H9 (cell line): Measurements from ENCODE around the gene EPHB6. TPM values are rescaled to one million over a fixed set of nuclear protein-coding genes. Genes with fewer than 3 reads are reported as not detected.

ENCODE experiments used
- DNase-seq: peaks from one replicate; pipeline ENCODE4 v3.0.0-alpha.2; 2017
- H2AFZ ChIP-seq: one replicate; pipeline ENCODE4 v1.6.1; 2013; ENCODE audit warnings: mild to moderate bottlenecking, low read length, control low read depth, moderate library complexity
- H2AK5ac ChIP-seq: 2 replicates; pipeline ENCODE4 v1.6.1; 2013; ENCODE audit warnings: low read length, control low read depth, mixed read lengths; ENCODE audit not compliant: insufficient read length
- H2BK120ac ChIP-seq: one replicate; pipeline ENCODE4 v1.6.1; 2013; ENCODE audit warnings: low read depth, mild to moderate bottlenecking, low read length, control low read depth, inconsistent platforms; ENCODE audit not compliant: poor library complexity, severe bottlenecking
- H2BK12ac ChIP-seq: 2 replicates; pipeline ENCODE4 v1.6.1; 2013; ENCODE audit warnings: low read length, control low read depth, mixed read lengths, low read depth; ENCODE audit not compliant: insufficient read length
- H2BK15ac ChIP-seq: 2 replicates; pipeline ENCODE4 v1.6.1; 2013; ENCODE audit warnings: low read depth, low read length, control low read depth
- H2BK20ac ChIP-seq: one replicate; pipeline ENCODE4 v1.6.1; 2013; ENCODE audit warnings: low read depth, mild to moderate bottlenecking, low read length, control low read depth, inconsistent platforms; ENCODE audit not compliant: poor library complexity, severe bottlenecking
- H2BK5ac ChIP-seq: 2 replicates; pipeline ENCODE4 v1.6.1; 2013; ENCODE audit warnings: low read length, control low read depth, mixed read lengths; ENCODE audit not compliant: insufficient read length
- H3K14ac ChIP-seq: 2 replicates; pipeline ENCODE4 v1.6.1; 2013; ENCODE audit warnings: low read length, control low read depth; ENCODE audit not compliant: insufficient read depth
- H3K18ac ChIP-seq: 2 replicates; pipeline ENCODE4 v1.6.1; 2013; ENCODE audit warnings: low read depth, mild to moderate bottlenecking, mixed read lengths, low read length, control low read depth; ENCODE audit not compliant: insufficient read length
- H3K23ac ChIP-seq: 2 replicates; pipeline ENCODE4 v1.6.1; 2013; ENCODE audit warnings: low read length, control low read depth, mixed read lengths, low read depth; ENCODE audit not compliant: insufficient read length
- H3K23me2 ChIP-seq: 2 replicates; pipeline ENCODE4 v1.6.1; 2013; ENCODE audit warnings: low read depth, mild to moderate bottlenecking, mixed read lengths, low read length, control low read depth; ENCODE audit not compliant: insufficient read length, poor library complexity, severe bottlenecking
- H3K27ac ChIP-seq: 2 replicates; pipeline ENCODE4 v1.5.1; 2013; ENCODE audit warnings: low read length, control low read depth, mixed read lengths, low read depth; ENCODE audit not compliant: insufficient read length
- H3K27me3 ChIP-seq: 2 replicates; pipeline ENCODE4 v1.6.1; 2013; ENCODE audit warnings: low read length, control low read depth, inconsistent platforms; ENCODE audit not compliant: insufficient read depth
- H3K4ac ChIP-seq: 2 replicates; pipeline ENCODE4 v1.6.1; 2013; ENCODE audit warnings: low read depth, mild to moderate bottlenecking, control low read depth, inconsistent platforms, low read length, moderate library complexity
- H3K4me1 ChIP-seq: 2 replicates; pipeline ENCODE4 v1.6.1; 2013; ENCODE audit warnings: low read length, control low read depth, inconsistent platforms; ENCODE audit not compliant: insufficient read depth
- H3K4me2 ChIP-seq: 2 replicates; pipeline ENCODE4 v1.6.1; 2013; ENCODE audit warnings: low read length, control low read depth, mixed read lengths; ENCODE audit not compliant: insufficient read length, insufficient read depth
- H3K56ac ChIP-seq: 2 replicates; pipeline ENCODE4 v1.6.1; 2013; ENCODE audit warnings: low read depth, mild to moderate bottlenecking, mixed read lengths, low read length, control low read depth; ENCODE audit not compliant: insufficient read length
- H3K79me1 ChIP-seq: 2 replicates; pipeline ENCODE4 v1.6.1; 2013; ENCODE audit warnings: low read depth, mild to moderate bottlenecking, moderate library complexity, low read length, control low read depth, inconsistent platforms; ENCODE audit not compliant: insufficient read depth, poor library complexity, severe bottlenecking
- H3K79me2 ChIP-seq: 2 replicates; pipeline ENCODE4 v1.6.1; 2013; ENCODE audit warnings: low read length, control low read depth, inconsistent platforms; ENCODE audit not compliant: insufficient read depth
- H3K9ac ChIP-seq: 2 replicates; pipeline ENCODE4 v1.6.1; 2013; ENCODE audit warnings: low read length, control low read depth, mixed read lengths; ENCODE audit not compliant: insufficient read length; ENCODE audit errors: extremely low read depth
- H3K9me3 ChIP-seq: one replicate; pipeline ENCODE4 v1.6.1; 2013; ENCODE audit warnings: low read depth, low read length, inconsistent platforms; ENCODE audit not compliant: control insufficient read depth
- H3T11ph ChIP-seq: one replicate; pipeline ENCODE4 v1.6.1; 2013; ENCODE audit warnings: mild to moderate bottlenecking, low read length, control low read depth, inconsistent platforms
- H4K20me1 ChIP-seq: one replicate; pipeline ENCODE4 v1.6.1; 2013; ENCODE audit not compliant: control insufficient read depth, insufficient read length, insufficient read depth
- H4K5ac ChIP-seq: 2 replicates; pipeline ENCODE4 v1.6.1; 2013; ENCODE audit warnings: low read depth, mild to moderate bottlenecking, mixed read lengths, low read length, control low read depth; ENCODE audit not compliant: insufficient read length
- H4K8ac ChIP-seq: replicated peaks from 2 replicates; pipeline ENCODE4 v1.6.1; 2013; ENCODE audit warnings: low read length, control low read depth, mixed read lengths, low read depth; ENCODE audit not compliant: insufficient read length
- H4K91ac ChIP-seq: 2 replicates; pipeline ENCODE4 v1.6.1; 2013; ENCODE audit warnings: low read depth, mild to moderate bottlenecking, moderate library complexity, mixed read lengths, low read length, control low read depth; ENCODE audit not compliant: insufficient read length
- H3K27ac Mint-ChIP-seq, 3 experiments: 2 replicates in 2 of 3; 3 replicates in 1 of 3; pipeline ENCODE4 v1.8.0; 2020 to 2021; ENCODE audit warnings: mixed read lengths in 3 of 3, mild to moderate bottlenecking in 1 of 3, moderate library complexity in 1 of 3
- H3K27me3 Mint-ChIP-seq: 2 replicates; pipeline ENCODE4 v1.8.0; 2021; ENCODE audit warnings: low read depth, mild to moderate bottlenecking, moderate library complexity, mixed read lengths
- H3K36me3 Mint-ChIP-seq, 3 experiments: 2 replicates in 2 of 3; 3 replicates in 1 of 3; pipeline ENCODE4 v1.8.0; 2020 to 2021; ENCODE audit warnings: low read depth in 3 of 3, mixed read lengths in 3 of 3; ENCODE audit not compliant: insufficient read depth in 1 of 3
- H3K4me1 Mint-ChIP-seq, 2 experiments: 2 replicates each; pipeline ENCODE4 v1.8.0; 2020; ENCODE audit warnings: mixed read lengths in 2 of 2
- H3K4me3 Mint-ChIP-seq, 2 experiments: 2 replicates in 1 of 2; 3 replicates in 1 of 2; pipeline ENCODE4 v1.8.0; 2020 to 2021; ENCODE audit warnings: mild to moderate bottlenecking in 2 of 2, mixed read lengths in 2 of 2, moderate library complexity in 1 of 2
- H3K9me3 Mint-ChIP-seq, 2 experiments: 2 replicates in 1 of 2; 3 replicates in 1 of 2; pipeline ENCODE4 v1.8.0; 2020; ENCODE audit warnings: mild to moderate bottlenecking in 2 of 2, mixed read lengths in 2 of 2, moderate library complexity in 1 of 2
- WGBS: extraction: QIAGEN DNeasy Blood & Tissue Kit; methylation state at CpG from one replicate; pipeline ENCODE4 v1.1.7; 2013; ENCODE audit warnings: missing lambda C conversion rate, low lambda C conversion rate, mixed read lengths; ENCODE audit not compliant: insufficient read length; ENCODE audit errors: extremely low coverage; 5-methylcytosine and 5-hydroxymethylcytosine counted together
- total RNA-seq: library from RNA; stranded (reverse); gene quantifications from 2 replicates; pipeline ENCODE4 v1.2.1, GENCODE V29; 2021
- TF ChIP-seq, protein P1 (sequence below): fragments of 200-600 bp; sonication (generic); conservative IDR thresholded peaks from 3 replicates; pipeline ENCODE4 v1.8.0; 2021; ENCODE audit warnings: antibody characterized with exemption, mild to moderate bottlenecking

EPHB6 gene
- total RNA-seq, 1 experiment from 2014 or later = 9.7 TPM

DNA sequence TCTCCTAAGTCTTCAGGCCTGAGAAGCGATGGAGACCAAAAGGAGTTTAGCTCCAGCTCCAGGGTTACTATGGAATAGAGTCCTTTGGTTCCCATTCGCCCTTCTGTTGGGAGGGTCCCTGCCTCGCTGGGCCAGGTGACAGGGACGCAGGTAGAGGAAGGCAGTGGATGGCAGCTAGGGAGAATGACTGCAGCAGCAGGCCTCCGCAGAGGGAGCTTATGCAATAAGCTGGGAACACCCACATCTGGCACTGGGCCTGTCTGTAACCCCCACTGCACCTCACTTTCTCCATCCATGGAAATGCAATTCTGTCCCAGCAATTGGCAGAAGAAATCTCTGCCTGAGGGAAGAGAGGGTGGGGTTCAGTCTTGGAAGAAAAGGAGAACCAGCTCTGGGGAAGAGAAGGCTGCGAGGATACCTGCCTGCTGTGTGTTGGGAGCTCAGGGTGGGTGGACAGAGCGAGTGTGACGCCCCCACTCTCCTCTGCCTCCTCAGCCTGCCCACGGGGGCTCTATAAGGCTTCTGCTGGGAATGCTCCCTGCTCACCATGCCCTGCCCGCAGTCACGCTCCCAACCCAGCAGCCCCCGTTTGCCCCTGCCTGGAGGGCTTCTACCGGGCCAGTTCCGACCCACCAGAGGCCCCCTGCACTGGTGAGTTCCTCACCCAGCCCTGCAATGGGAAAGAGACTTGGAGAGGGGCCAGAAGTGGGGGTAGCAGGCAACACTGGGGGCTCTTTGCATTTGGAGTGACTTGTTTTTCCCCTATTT is 10.3 kb downstream of the EPHB6 start:
- Histone ChIP-seq H2BK12ac (no peak overlapping the region), H3K79me1 (no peaks in the 10 kb centered on the region), H3K27me3 (no peaks in the 10 kb centered on the region), H3T11ph (no peak overlapping the region), H3K4ac (no peak overlapping the region), H3K4me1 (peaks cover 8% of the 10 kb centered on the region), H3K9ac (no peak overlapping the region), H3K27ac (no peak overlapping the region), H2BK20ac (no peak overlapping the region), H4K91ac (no peak overlapping the region), H2AFZ (no peak overlapping the region), H2BK5ac (no peak overlapping the region), H3K9me3 (no peaks in the 10 kb centered on the region), H3K14ac (no peak overlapping the region), H3K23me2 (no peaks in the 10 kb centered on the region), H3K23ac (no peak overlapping the region), H3K56ac (no peak overlapping the region), H2AK5ac (no peak overlapping the region), H3K4me2 (no peak overlapping the region), H2BK15ac (no peak overlapping the region), H4K8ac (no peak overlapping the region), H4K5ac (no peak overlapping the region), H3K18ac (no peak overlapping the region), H4K20me1 (no peaks in the 10 kb centered on the region), H2BK120ac (no peak overlapping the region), H3K79me2 (no peaks in the 10 kb centered on the region)
- H3K4me3 Mint-ChIP-seq = no peak overlapping the region
- H3K36me3 Mint-ChIP-seq = peaks cover 0 to 11% (median 5%) of the 10 kb centered on the region in 3 experiments; a peak in 5 of 7 replicates
- no peak overlapping the region for H3K27ac Mint-ChIP-seq
- H3K27me3 Mint-ChIP-seq = peaks cover 4% of the 10 kb centered on the region; the same call in 1 of the 2 replicates
- no peaks in the 10 kb centered on the region for H3K9me3 Mint-ChIP-seq
- DNase-seq = no peak
- peaks cover 32 to 44% of the 10 kb centered on the region in 2 experiments for H3K4me1 Mint-ChIP-seq
- TF ChIP-seq, protein P1, sequence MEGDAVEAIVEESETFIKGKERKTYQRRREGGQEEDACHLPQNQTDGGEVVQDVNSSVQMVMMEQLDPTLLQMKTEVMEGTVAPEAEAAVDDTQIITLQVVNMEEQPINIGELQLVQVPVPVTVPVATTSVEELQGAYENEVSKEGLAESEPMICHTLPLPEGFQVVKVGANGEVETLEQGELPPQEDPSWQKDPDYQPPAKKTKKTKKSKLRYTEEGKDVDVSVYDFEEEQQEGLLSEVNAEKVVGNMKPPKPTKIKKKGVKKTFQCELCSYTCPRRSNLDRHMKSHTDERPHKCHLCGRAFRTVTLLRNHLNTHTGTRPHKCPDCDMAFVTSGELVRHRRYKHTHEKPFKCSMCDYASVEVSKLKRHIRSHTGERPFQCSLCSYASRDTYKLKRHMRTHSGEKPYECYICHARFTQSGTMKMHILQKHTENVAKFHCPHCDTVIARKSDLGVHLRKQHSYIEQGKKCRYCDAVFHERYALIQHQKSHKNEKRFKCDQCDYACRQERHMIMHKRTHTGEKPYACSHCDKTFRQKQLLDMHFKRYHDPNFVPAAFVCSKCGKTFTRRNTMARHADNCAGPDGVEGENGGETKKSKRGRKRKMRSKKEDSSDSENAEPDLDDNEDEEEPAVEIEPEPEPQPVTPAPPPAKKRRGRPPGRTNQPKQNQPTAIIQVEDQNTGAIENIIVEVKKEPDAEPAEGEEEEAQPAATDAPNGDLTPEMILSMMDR = no peak
- no CpG with 5 or more reads among the region's 14 CpGs for WGBS
